C4-2B (cell line): ENCODE measurements around the gene NDUFA12.

Experiments used
- H3K27ac ChIP-seq: fragments of 450-650 bp; 2 replicates; pipeline ENCODE4 v1.5.1; 2017
- ZFX ChIP-seq: fragments of 450-650 bp; IDR thresholded peaks from 2 replicates; pipeline ENCODE4 v1.6.1; 2017
- TF ChIP-seq, protein P1 (sequence below): fragments of 450-650 bp; conservative IDR thresholded peaks from 2 replicates; pipeline ENCODE4 v1.5.1; 2017; ENCODE audit warnings: mild to moderate bottlenecking

The NDUFA12 gene

DNA sequence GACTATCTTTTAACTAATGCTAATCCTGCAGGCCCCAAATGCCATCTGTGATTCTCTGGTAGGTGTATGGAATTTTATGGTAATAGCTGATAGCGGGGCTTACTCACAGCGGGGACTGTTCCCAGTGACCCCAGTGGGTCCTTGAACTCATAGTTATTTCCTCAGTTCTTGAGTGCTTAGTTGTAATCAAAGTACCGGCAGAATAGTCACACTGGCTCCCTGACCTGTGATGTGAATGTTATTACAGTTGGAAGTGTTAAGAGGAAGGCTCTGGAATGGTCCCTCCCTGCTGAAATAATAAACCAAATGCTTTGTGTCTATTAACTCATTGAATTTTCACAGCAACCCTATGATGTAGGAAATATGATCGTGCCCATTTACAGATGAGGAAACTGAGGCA is 78.3 kb downstream of the NDUFA12 start:
- H3K27ac ChIP-seq: no peak overlapping the region
- TF ChIP-seq, protein P1, sequence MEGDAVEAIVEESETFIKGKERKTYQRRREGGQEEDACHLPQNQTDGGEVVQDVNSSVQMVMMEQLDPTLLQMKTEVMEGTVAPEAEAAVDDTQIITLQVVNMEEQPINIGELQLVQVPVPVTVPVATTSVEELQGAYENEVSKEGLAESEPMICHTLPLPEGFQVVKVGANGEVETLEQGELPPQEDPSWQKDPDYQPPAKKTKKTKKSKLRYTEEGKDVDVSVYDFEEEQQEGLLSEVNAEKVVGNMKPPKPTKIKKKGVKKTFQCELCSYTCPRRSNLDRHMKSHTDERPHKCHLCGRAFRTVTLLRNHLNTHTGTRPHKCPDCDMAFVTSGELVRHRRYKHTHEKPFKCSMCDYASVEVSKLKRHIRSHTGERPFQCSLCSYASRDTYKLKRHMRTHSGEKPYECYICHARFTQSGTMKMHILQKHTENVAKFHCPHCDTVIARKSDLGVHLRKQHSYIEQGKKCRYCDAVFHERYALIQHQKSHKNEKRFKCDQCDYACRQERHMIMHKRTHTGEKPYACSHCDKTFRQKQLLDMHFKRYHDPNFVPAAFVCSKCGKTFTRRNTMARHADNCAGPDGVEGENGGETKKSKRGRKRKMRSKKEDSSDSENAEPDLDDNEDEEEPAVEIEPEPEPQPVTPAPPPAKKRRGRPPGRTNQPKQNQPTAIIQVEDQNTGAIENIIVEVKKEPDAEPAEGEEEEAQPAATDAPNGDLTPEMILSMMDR: no peak
- no peak for TF ChIP-seq ZFX

DNA sequence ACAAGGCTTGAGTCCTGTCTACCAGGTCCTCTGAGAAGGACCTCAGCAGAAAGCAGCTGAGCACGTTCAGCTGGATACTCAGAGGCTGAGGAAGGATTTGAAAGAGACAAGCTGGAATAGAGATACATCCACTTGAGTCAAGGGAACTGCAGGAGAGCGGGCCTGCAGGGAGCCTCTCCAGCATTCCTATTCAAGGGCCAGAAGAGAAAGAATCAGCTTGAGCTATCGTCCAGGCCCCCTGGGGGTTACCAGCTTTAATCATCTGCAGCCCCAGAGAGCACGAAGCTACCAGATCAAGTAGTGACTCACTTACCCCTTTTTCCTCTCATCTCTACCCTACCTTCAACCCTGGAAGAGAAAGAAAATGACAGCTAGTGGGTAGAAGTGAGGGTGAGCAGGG is 80.9 kb downstream of the NDUFA12 start:
- TF ChIP-seq, protein P1: no peak
- TF ChIP-seq ZFX: no peak
- H3K27ac ChIP-seq: no peak overlapping the region
